ENCODE measurements around the gene PHACTR4.
"Not testable (repeated sequence)": the region's sequence is repeated elsewhere in the genome, so short reads cannot be mapped to it uniquely, and the experiment has no call there.

Gene PHACTR4

GRCh38 chr1:28540651-28541050, 171.1 kb downstream of the PHACTR4 start:
- Histone ChIP-seq H3K79me1 (ENCODE audit: low read length) (peaks cover 12% of the 10 kb centered on the region), H3K18ac (ENCODE audit: low read length) (no peak overlapping the region), H3K27ac (ENCODE audit: low read depth, low read length) (no peak overlapping the region), H3K9me3 (ENCODE audit: insufficient read depth, low read depth, low read length) (no peaks in the 10 kb centered on the region), H2BK12ac (ENCODE audit: low read length) (no peak overlapping the region), H2BK120ac (ENCODE audit: insufficient read depth, low read length, poor library complexity) (no peak overlapping the region), H2BK5ac (ENCODE audit: low read depth, low read length, poor library complexity) (no peak overlapping the region), H3K4me2 (ENCODE audit: low read length) (no peak overlapping the region), H3K23ac (ENCODE audit: low read length) (no peak overlapping the region), H3K9ac (ENCODE audit: low read length) (no peak overlapping the region), H3K79me2 (ENCODE audit: control insufficient read depth, insufficient read depth, low read length, poor library complexity) (no peaks in the 10 kb centered on the region), H3K4me1 (ENCODE audit: control insufficient read depth in 1 of 2, insufficient read depth in 2 of 2, low read length in 2 of 2) (peaks cover 6 to 10% of the 10 kb centered on the region in 2 experiments), H4K91ac (ENCODE audit: low read depth, low read length) (no peak overlapping the region), H3K4me3 (ENCODE audit: low read depth, low read length) (no peak overlapping the region), H2AK5ac (ENCODE audit: low read length) (no peak overlapping the region), H3K27me3 (ENCODE audit: insufficient read depth, low read length) (no peaks in the 10 kb centered on the region), H3K4ac (ENCODE audit: low read depth, low read length) (no peak overlapping the region), H2AFZ (ENCODE audit: insufficient read depth, low read length, poor library complexity) (no peak overlapping the region), H4K12ac (ENCODE audit: low read depth, low read length) (no peak overlapping the region), H3K36me3 (ENCODE audit: control insufficient read depth in 1 of 2, insufficient read depth in 2 of 2, low read length in 2 of 2) (peaks cover 26 to 34% of the 10 kb centered on the region in 2 experiments), H4K8ac (ENCODE audit: low read depth, low read length) (no peak overlapping the region), H3K14ac (ENCODE audit: low read length) (no peak overlapping the region)
- no peak for DNase-seq
- WGBS (ENCODE audit: extremely low coverage, insufficient coverage, insufficient read length) = no CpG with 5 or more reads among the region's 7 CpGs

DNA sequence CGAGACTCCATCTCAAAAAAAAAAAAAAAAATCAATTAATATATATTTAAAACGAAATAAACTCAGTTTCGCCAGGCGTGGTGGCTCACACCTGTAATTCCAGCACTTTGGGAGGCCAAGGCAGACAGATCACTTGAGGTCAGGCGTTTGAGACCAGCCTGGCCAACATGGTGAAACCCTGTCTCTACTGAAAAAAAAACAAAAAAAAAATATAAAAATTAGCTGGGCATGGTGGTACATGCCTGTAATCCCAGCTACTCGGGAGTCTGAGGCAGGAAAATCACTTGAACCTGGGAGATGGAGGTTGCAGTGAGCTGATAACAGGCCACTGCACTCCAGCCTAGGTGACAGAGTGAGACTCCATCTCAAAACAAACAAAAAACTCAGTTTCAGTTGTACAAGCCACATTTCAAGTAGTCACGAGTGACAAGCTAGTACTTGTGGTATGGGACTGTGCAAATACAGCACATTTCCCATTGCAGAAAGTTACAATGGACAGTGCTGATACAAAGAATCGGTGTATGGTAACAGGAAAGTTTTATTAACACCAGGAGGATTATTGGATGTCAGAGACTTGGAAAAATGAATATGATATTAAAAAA, 172.0 kb downstream of the PHACTR4 start:
- H3K9me3 ChIP-seq (ENCODE audit: insufficient read depth, low read depth, low read length); H3K14ac ChIP-seq (ENCODE audit: low read length); H4K8ac ChIP-seq (ENCODE audit: low read depth, low read length); H2AK5ac ChIP-seq (ENCODE audit: low read length); DNase-seq; H2AFZ ChIP-seq (ENCODE audit: insufficient read depth, low read length, poor library complexity); H3K18ac ChIP-seq (ENCODE audit: low read length); H4K91ac ChIP-seq (ENCODE audit: low read depth, low read length); H3K4me2 ChIP-seq (ENCODE audit: low read length); H3K4me1 ChIP-seq (ENCODE audit: control insufficient read depth in 1 of 2, insufficient read depth in 2 of 2, low read length in 2 of 2); H3K9ac ChIP-seq (ENCODE audit: low read length); H2BK12ac ChIP-seq (ENCODE audit: low read length); H3K4ac ChIP-seq (ENCODE audit: low read depth, low read length); H3K23ac ChIP-seq (ENCODE audit: low read length); H2BK120ac ChIP-seq (ENCODE audit: insufficient read depth, low read length, poor library complexity); H3K27me3 ChIP-seq (ENCODE audit: insufficient read depth, low read length); H3K79me2 ChIP-seq (ENCODE audit: control insufficient read depth, insufficient read depth, low read length, poor library complexity); H3K27ac ChIP-seq (ENCODE audit: low read depth, low read length); H2BK5ac ChIP-seq (ENCODE audit: low read depth, low read length, poor library complexity); H4K12ac ChIP-seq (ENCODE audit: low read depth, low read length); H3K4me3 ChIP-seq (ENCODE audit: low read depth, low read length): not testable (repeated sequence)
- peaks cover 12% of the 10 kb centered on the region for H3K79me1 ChIP-seq (ENCODE audit: low read length)
- peaks cover 17 to 26% of the 10 kb centered on the region in 2 experiments for H3K36me3 ChIP-seq (ENCODE audit: control insufficient read depth in 1 of 2, insufficient read depth in 2 of 2, low read length in 2 of 2)
- WGBS (ENCODE audit: extremely low coverage, insufficient coverage, insufficient read length) = no CpG with 5 or more reads among the region's 8 CpGs

DNA sequence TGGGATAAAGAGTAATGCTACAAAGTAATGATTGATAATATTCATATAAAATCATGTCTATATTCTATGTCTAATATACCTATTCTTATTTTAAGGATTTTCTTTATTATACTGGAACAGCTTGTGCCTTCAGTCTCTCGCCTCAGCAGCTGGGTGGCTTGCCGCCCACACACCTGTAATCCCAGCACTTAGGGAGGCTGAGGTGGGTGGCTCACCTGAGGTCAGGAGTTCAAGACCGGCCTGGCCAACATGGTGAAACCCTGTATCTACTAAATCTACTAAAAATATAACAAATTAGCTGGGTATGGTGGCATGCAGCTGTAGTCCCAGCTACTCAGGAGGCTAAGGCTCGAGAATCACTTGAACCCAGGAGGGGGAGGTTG, 175.7 kb downstream of the PHACTR4 start:
- H4K91ac ChIP-seq (ENCODE audit: low read depth, low read length) = no peak overlapping the region
- no peak overlapping the region for H3K23ac ChIP-seq (ENCODE audit: low read length)
- H4K12ac ChIP-seq (ENCODE audit: low read depth, low read length) = no peak overlapping the region
- H3K18ac ChIP-seq (ENCODE audit: low read length) = no peak overlapping the region
- no peak overlapping the region for H3K14ac ChIP-seq (ENCODE audit: low read length)
- H3K9me3 ChIP-seq (ENCODE audit: insufficient read depth, low read depth, low read length) = no peaks in the 10 kb centered on the region
- no peaks in the 10 kb centered on the region for H3K36me3 ChIP-seq (ENCODE audit: control insufficient read depth in 1 of 2, insufficient read depth in 2 of 2, low read length in 2 of 2)
- H3K9ac ChIP-seq (ENCODE audit: low read length) = no peak overlapping the region
- no peak for DNase-seq
- no peak overlapping the region for H2BK12ac ChIP-seq (ENCODE audit: low read length)
- H3K27ac ChIP-seq (ENCODE audit: low read depth, low read length) = no peak overlapping the region
- H3K79me1 ChIP-seq (ENCODE audit: low read length) = peaks cover 4% of the 10 kb centered on the region
- no peaks in the 10 kb centered on the region for H3K27me3 ChIP-seq (ENCODE audit: insufficient read depth, low read length)
- H4K8ac ChIP-seq (ENCODE audit: low read depth, low read length) = no peak overlapping the region
- H3K4ac ChIP-seq (ENCODE audit: low read depth, low read length) = no peak overlapping the region
- H3K4me2 ChIP-seq (ENCODE audit: low read length) = no peak overlapping the region
- no peak overlapping the region for H2BK120ac ChIP-seq (ENCODE audit: insufficient read depth, low read length, poor library complexity)
- no peak overlapping the region for H2AFZ ChIP-seq (ENCODE audit: insufficient read depth, low read length, poor library complexity)
- no peaks in the 10 kb centered on the region for H3K79me2 ChIP-seq (ENCODE audit: control insufficient read depth, insufficient read depth, low read length, poor library complexity)
- no peak overlapping the region for H2AK5ac ChIP-seq (ENCODE audit: low read length)
- WGBS (ENCODE audit: extremely low coverage, insufficient coverage, insufficient read length) = no CpG with 5 or more reads among the region's 4 CpGs
- no peaks in the 10 kb centered on the region for H3K4me1 ChIP-seq (ENCODE audit: control insufficient read depth in 1 of 2, insufficient read depth in 2 of 2, low read length in 2 of 2)
- no peak overlapping the region for H3K4me3 ChIP-seq (ENCODE audit: low read depth, low read length)
- no peak overlapping the region for H2BK5ac ChIP-seq (ENCODE audit: low read depth, low read length, poor library complexity)

- Histone ChIP-seq H4K91ac (ENCODE audit: low read depth, low read length) (no peak overlapping the region), H3K9me3 (ENCODE audit: insufficient read depth, low read depth, low read length) (no peaks in the 10 kb centered on the region), H3K79me1 (ENCODE audit: low read length) (peaks cover 13% of the 10 kb centered on the region), H3K4ac (ENCODE audit: low read depth, low read length) (no peak overlapping the region), H2BK12ac (ENCODE audit: low read length) (no peak overlapping the region), H3K27me3 (ENCODE audit: insufficient read depth, low read length) (no peaks in the 10 kb centered on the region), H3K27ac (ENCODE audit: low read depth, low read length) (no peak overlapping the region), H2BK120ac (ENCODE audit: insufficient read depth, low read length, poor library complexity) (no peak overlapping the region), H3K23ac (ENCODE audit: low read length) (no peak overlapping the region), H3K14ac (ENCODE audit: low read length) (no peak overlapping the region), H3K4me1 (ENCODE audit: control insufficient read depth in 1 of 2, insufficient read depth in 2 of 2, low read length in 2 of 2) (no peaks in the 10 kb centered on the region), H3K4me3 (ENCODE audit: low read depth, low read length) (no peak overlapping the region), H4K12ac (ENCODE audit: low read depth, low read length) (no peak overlapping the region), H3K79me2 (ENCODE audit: control insufficient read depth, insufficient read depth, low read length, poor library complexity) (peaks cover 4% of the 10 kb centered on the region), H3K9ac (ENCODE audit: low read length) (no peak overlapping the region), H2BK5ac (ENCODE audit: low read depth, low read length, poor library complexity) (no peak overlapping the region), H3K18ac (ENCODE audit: low read length) (no peak overlapping the region), H2AK5ac (ENCODE audit: low read length) (no peak overlapping the region), H4K8ac (ENCODE audit: low read depth, low read length) (no peak overlapping the region), H2AFZ (ENCODE audit: insufficient read depth, low read length, poor library complexity) (no peak overlapping the region), H3K36me3 (ENCODE audit: control insufficient read depth in 1 of 2, insufficient read depth in 2 of 2, low read length in 2 of 2) (no peaks in the 10 kb centered on the region), H3K4me2 (ENCODE audit: low read length) (no peak overlapping the region)
- WGBS (ENCODE audit: extremely low coverage, insufficient coverage, insufficient read length) = no CpG with 5 or more reads among the region's 3 CpGs
- DNase-seq = no peak
Observed at GRCh38 chr1:28548318-28548717, 178.8 kb downstream of the PHACTR4 start.
